ENCODE measurements around the gene JMJD4.

Gene JMJD4

GRCh38 chr1:227749225-227749624, 14.1 kb upstream of the JMJD4 start:
- no peak for DNase-seq

GRCh38 chr1:227748496-227749182, 13.5 kb upstream of the JMJD4 start:
- DNase-seq: no peak

DNA sequence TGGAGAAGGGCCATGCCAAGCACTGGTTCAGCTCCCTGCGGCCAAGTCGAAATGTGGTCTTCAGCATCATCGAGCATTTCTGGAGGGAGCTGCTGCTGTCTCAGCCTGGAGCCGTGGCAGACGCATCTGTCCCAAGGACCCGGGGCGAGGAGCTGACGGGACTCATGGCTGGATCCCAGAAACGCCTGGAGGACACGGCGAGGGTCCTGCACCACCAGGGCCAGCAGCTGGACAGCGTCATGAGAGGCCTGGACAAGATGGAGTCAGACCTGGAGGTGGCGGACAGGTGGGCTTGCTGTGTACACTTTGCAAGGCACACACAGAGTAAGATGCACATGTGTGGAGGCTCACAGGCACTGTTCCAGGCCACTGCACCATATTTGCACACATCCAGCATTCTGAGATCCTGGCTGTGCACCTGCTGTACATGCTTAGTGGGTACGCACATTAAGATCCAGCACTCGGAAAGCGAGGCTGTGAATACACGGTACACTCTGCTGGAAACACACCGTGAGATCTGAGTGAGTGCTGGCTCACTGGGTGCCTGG, 12.9 kb upstream of the JMJD4 start:
- DNase-seq: no peak

DNA sequence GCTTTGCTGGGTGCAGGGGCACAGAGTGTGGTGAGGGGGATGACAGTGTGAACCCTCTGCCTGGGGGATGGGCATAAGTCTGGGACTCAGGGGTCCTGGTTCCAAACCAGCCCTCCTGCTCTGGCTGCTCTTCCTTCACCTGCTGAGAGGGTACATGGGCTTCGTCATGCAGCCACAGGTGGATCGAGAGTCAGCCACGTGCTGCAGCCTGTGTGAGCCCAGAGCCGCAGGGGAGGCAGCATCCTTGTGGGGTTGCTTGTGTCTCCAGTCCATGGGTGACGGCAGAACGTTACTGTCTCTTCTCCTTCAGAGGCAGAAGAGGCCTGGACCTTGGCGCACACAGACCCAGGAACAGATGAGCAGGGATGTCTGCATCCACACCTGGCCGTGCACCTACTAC, 12.3 kb upstream of the JMJD4 start:
- DNase-seq: no peak

DNA sequence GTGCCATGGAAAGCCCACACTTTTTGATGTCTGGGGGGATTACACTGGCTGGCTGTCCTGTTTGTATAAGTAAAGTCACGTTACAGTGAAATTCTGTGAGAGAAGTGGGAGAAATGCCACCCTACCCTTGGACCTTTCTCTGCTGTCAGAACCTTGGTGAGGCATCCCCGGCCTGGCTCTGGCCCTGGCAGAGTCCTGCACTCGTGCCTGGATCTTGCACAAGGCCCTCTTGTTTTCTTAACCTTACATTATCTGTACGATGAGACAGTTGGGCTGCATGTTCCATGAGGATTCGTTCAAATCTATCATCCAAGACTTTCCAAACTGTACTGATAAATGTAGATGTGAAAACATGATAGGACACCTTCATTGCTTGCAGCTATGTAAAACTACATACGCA, 11.6 kb upstream of the JMJD4 start:
- DNase-seq: no peak

DNA sequence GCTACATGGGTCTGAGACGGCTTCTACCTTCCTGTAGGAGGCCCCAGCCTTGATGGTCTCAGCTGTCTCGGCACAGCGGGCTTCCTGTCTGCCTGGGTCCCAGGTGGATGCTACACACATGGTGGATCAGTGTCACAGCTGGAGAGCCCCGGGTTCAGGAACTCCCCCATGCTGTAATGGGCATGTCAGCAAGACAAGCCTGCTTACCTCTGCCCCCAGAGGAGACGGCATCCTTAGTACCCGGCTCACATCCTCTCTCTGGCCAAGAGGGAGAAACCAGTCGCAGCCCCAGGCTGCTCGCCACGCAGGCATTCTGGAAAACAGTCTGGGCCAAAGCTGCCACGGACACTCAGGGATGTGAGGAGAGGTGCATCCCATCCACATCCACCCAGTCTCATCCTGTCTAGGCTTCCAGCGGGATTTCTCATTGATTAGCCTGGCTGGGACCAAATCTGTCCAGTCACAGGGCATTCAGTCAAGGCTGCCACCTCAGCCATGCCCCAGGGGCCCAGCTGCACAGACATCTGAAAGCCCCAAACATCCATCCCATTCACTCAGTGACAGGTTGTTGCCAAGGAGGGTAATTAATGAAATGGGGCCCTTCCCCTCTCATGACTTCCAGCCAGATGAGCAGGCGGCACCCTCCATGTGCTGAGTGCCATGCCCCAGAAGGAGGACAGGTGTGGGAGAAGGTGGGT, 10.6 kb upstream of the JMJD4 start:
- no peak for DNase-seq

GRCh38 chr1:227744668-227745067, 9.6 kb upstream of the JMJD4 start:
- DNase-seq: no peak

- DNase-seq: no peak
Observed at GRCh38 chr1:227742738-227743715, 7.9 kb upstream of the JMJD4 start.

DNA sequence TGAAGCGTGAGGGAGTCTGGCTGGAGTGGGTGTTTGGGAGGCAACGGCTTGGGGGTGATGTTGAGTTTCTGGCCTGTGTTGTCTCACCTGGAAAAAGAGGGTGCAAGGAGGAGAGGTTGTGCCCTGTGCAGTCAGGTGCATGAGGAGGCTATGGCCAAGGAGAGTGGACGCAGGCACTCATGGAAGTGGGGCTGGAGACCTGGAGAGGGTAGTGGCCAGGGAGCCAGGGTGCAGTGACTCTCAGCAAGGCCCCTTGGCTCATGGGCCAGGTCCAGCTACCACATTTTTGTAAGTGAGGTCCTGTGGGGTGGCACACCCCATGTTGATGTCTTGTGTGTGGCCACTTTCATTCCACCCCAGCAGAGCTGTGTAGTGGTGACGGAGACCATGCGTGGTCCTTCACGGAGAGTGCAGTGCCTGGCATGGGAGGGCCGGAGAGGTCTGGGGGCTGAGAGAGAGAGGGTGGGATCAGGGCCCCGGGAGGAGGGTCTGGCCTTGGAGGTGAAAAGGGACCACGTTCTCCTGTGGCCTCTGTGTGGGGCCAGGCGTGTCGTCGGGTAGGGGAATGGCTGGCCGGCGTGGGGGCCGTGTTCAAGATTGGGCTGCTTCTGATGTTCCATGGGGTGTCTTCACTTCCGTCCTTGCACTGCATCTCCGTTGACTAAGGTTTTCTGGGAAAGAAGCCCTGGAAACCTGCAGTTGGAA, 6.2 kb upstream of the JMJD4 start:
- DNase-seq: no peak

GRCh38 chr1:227740401-227740960, 5.4 kb upstream of the JMJD4 start:
- DNase-seq: no peak

- no peak for DNase-seq
Observed at GRCh38 chr1:227739636-227740035, 4.5 kb upstream of the JMJD4 start.

DNA sequence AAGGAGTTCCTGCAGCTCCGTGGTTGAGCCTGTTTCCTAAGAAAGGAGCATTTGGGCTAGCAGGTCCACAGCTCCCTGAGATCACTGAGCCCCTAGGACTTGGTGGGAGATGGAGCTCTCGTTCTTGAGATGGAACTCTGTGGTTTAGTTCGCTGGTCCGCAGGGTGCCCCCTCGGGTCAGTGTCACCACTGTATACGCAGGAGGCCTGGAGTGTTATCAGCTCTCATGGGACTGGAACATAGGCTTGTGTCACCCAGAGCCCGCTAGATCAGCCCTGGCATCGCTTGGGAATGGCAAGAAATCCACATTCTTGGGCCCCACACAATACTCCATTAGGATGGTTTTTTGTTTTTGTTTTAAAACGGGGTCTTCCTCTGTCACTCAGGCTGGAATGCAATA, 3.7 kb upstream of the JMJD4 start:
- DNase-seq: no peak

GRCh38 chr1:227736814-227737432, 1.8 kb upstream of the JMJD4 start:
- DNase-seq: no peak

DNA sequence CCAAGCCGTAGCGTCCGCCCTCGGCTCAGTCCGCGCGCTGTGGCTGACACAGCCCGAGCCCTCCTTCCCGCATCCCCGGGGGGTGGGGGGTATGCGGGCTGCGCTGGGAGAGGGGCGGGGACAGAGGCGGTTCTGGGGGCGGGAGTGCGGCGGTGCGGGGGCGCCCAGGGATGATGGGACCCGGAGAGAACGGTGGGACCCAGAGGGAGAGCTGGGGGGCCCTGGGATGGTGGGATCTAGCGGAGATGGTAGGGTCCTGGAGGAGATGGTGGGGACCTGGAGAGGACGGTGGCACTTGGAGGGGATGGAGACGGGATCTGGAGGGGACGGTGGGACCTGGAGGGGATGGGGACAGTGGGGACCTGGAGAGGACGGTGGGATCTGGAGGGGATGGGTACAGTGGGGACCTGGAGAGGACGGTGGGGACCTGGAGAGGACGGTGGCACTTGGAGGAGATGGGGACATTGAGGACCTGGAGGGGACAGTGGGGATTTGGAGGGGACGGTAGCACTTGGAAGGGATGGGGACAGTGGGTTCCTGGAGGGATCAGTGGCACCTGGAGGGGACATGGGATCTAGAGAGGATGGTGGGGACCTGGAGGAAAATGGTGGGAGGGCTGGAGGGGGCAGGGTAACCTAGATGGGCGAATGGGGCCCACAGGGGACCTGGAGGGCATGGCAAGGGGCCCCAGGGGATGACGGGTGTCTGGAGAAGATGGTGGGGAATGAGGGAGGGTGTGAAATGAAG, 610 bp upstream of the JMJD4 start:
- no peak for DNase-seq

- DNase-seq: no peak
Observed at GRCh38 chr1:227734546-227734855, 601 bp downstream of the JMJD4 start.

GRCh38 chr1:227733751-227734545, 1.2 kb downstream of the JMJD4 start:
- no peak for DNase-seq

DNA sequence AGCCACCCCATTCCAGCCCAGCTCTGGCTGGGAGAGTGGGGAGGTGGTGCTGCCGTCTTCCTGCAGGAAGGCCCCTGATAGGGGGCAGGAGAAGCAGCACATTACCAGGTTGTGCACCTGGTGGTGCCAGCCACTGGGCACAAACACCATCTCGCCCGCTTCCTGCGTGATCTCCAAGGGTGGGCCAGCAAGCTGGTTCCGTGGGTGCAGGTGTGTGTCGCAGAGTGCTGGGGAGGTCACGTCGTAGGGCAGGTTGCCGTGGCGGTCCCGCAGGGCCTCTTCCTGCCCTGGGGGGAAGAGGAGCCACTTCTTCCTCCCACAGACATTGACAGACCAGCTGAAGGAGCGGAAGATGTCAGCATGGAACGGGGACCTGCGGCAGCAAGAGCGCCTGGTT, 1.8 kb downstream of the JMJD4 start:
- no peak for DNase-seq

DNA sequence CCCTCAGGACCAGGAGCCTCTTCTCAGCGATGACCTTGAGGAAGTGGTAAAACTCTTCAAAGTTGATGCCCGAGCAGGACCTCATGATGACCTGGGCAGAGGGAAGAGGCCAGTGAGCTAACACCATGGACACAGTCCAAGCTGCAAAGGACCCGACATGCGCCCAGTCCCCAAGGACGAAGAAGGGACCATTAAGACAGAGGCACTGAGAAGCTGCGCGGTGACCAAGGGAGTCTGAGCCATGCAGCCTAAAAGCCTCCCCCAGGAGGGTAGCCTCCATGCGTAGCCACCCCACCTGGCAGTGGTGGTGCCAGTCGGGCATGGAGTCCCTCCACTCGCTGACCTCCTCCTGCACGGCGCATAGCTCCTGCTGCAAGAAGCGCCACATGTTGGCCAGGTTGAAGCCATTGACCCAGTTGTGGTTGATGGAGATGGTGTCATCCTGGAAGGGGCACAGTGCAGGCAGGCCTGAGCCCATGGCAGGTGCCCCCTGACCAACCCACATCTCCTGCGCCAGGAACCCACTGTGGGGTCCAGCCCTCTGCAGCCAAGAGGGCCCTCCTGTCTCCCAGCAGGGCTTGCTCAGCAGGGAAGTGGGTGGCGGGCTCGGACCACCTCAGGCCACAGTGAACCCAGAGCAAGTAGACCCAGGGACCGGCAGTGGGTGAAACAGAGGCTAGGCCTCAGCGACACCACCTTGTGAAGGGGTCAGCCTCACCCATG, 2.4 kb downstream of the JMJD4 start:
- no peak for DNase-seq

GRCh38 chr1:227731696-227732585, 3.2 kb downstream of the JMJD4 start:
- DNase-seq: no peak
